ENCODE measurements around the gene PROZ.

DNA sequence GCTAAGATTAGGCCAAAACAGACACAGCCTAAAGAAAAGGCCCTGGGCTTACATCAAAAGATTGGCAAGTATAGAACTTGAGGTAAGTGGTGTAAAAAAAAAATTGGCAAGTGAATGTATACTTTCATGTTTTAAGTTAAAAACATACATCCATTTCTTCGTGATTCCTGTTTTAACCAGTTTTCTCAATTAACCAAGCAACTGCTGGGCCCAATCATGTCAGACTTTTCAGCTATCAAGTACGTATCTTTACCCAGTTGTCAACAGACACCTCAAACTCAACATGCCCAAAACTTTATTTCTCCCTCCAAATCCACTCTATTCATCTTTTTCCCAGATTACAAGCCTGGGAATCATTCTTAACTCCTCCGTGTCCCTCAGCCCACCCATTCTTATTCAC is 49.0 kb downstream of the PROZ start:
- no peak for TF ChIP-seq EZH2 (IDR thresholded peaks at IDR 0.05)
- no peak for TF ChIP-seq POLR2AphosphoS5 (IDR thresholded peaks at IDR 0.05; ENCODE audit: borderline replicate concordance, low read depth, low read length)
- no peak for TF ChIP-seq FOXP2 (optimal IDR thresholded peaks at IDR 0.05; ENCODE audit: control extremely low read depth, extremely low read length, insufficient read depth)
